HG03558 (cell line): ENCODE measurements around the gene C19orf33.
"Not testable (repeated sequence)": the region's sequence is repeated elsewhere in the genome, so short reads cannot be mapped to it uniquely, and the experiment has no call there.

Experiments used
- ATAC-seq: cut with Tn5 transposase; IDR thresholded peaks from one replicate; pipeline ENCODE4 v1.9.1; 2021; ENCODE audit warnings: moderate number of reproducible peaks; ENCODE audit not compliant: unreplicated experiment; ENCODE audit errors: extremely low read depth

The C19orf33 gene

GRCh38 chr19:38331728-38332127, 27.7 kb downstream of the C19orf33 start:
- no peak for ATAC-seq

- no peak for ATAC-seq
These were observed 29.2 kb downstream of the C19orf33 start for GRCh38 chr19:38333245-38333644.

DNA sequence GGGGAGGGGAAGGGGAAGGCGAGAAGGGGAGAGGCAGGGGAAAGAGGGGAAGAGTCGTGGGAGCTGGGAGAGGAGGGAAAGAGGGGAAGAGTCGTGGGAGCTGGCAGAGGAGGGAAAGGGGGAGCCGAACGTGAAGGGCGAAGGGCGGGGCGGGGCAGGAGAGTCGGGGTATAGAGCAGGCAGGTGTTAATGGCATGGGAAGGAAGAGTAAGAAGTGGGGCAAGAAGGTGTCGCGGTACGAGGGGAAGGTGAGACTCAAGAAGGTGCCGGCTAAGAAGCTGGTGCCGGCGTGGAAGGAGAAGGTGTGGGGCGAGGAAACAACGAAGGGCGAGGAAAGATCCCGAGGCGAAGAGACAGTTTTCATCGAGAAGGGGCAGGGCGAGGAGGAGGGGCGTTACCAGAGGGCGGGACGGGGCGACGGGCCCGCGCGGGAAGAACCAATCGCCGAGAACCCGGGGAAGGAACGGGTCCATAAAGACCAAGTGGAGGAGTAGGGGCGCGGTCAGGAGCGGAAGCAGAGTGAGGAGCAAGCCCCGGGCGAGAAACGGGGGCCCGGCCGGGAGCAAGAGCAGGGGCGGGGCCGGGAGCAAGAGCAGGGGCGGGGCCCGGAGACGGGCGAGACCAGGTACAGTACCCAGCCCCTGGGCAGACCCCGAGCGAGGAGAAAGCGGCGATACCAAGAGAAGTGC, 32.0 kb downstream of the C19orf33 start:
- ATAC-seq, result no peak

- no peak for ATAC-seq
These were observed 32.7 kb downstream of the C19orf33 start for GRCh38 chr19:38336638-38337359.

- ATAC-seq, result no peak
These were observed 33.3 kb downstream of the C19orf33 start for GRCh38 chr19:38337360-38337653.

DNA sequence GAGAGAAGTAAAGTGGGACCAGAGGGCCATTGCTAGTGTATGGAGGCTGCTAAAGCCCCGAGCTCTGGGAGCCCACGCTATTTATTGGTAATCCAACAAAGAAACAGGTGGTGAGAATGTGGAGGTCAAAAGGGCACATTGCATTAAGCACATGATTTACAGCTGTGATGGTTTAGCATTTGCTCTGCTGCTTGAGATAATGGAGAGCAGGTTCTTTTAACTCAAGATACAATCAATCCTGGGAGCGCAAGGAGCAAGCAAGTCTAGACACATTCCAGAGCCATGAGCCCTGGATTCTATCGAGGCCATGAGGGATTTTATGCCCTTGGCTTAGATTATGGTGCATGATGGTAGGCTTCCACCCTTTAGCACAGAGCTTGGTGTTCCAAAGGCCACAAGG, 35.0 kb downstream of the C19orf33 start:
- ATAC-seq, result not testable (repeated sequence)

DNA sequence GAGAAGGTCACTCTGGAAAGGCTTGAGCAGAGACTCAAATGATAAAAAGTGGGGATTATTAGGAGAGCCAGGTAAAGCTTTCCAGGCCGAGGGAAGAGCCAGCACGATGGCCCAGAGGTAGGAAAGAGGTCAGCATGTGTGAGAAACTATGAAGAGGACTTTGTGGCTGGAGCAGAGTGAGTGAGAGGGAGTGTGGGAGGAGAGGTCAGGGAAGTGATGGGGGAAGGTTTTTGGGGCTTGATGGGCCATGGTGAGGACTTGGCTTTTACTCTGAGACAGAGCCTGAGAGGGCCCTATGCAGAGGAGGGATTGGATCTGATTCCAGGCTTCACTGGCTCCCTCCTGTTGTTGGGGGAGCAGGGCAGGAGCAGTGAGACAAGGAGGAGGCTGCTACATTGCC, 36.9 kb downstream of the C19orf33 start:
- ATAC-seq, result no peak

DNA sequence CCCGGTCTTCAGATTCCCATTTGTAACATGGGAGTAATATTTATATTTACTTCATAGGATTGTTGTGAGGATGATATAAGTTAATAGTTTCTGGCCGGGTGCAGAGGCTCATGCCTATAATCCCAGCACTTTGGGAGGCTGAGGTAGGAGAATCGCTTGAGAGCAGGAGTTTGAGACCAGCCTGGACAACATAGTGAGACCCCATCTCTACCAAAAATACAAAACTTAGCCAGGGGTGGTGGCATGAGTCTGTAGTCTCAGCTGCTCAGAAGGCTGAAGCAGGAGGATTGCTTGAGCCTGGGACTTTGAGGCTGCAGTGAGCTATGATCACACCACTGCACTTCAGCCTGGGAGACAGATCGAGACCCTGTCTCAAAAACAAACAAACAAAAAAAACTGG, 42.8 kb downstream of the C19orf33 start:
- no peak for ATAC-seq

GRCh38 chr19:38350883-38351282, 46.8 kb downstream of the C19orf33 start:
- ATAC-seq, result no peak

DNA sequence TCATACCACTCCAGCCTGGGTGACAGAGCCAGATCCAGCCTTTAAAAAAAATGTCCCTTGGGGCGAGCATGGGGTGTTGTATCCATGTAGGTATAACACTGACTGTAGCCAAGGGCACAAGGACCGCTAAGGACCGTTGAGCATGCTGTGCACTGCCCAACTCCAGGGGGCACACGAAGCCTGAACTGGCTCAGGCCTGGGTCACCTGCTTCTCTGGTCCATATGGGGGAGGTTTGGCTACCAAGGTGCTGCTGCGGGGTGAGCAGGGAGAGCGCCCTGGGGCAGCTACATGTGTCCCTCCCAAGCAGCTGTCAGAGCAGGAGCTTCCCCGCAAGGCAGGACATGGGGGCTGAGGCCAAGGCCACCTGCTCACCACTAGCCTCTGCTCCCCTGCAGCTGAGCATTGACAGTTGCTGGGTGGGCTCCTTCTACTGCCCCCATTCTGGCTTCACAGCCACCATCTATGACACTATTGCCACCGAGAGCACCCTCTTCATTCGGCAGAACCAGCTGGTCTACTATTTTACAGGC, 47.9 kb downstream of the C19orf33 start:
- no peak for ATAC-seq

DNA sequence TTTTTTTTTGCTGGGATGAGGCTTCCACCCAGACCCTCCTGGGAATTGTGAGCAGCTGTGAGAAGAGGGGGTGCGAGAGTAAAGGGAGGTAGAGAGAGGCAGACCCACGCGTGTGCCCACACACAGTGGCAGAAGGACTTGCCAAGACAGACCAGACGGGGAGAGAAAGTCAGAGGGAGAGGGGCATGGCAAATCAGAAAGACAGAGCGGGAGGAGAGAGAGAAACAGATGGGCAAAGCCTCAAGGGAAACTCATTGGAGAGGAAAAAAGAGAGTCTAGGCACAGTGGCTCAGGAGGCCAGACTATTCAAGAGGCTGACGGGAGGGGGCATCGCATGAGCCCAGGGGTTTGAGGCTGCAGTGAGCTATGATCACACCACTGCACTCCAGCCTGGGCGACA, 48.6 kb downstream of the C19orf33 start:
- no peak for ATAC-seq
